Activated CD4-positive, alpha-beta T cell treated with anti-CD3 and anti-CD28 coated beads, Interleukin-2, amount 10 ng/mL, durations not matched to agents 7 days and 5 days (primary cell): ENCODE results near the gene MGMT. TPM values are rescaled to one million over a fixed set of nuclear protein-coding genes. Genes with fewer than 3 reads are reported as not detected.

Source experiments
- CTCF ChIA-PET: fragments of 350-600 bp; sonication (Branson Sonifier 250); formaldehyde crosslinking; loops from one replicate; lab custom pipeline; 2021; ENCODE audit warnings: antibody characterized with exemption; lab: Charles Lee
- POLR2A ChIA-PET: fragments of 350-600 bp; sonication (Branson Sonifier 250); formaldehyde crosslinking; loops from one replicate; lab custom pipeline; 2021; ENCODE audit warnings: antibody characterized with exemption; lab: Charles Lee
- DNase-seq: peaks from one replicate; pipeline ENCODE4 v3.0.0-alpha.2; 2020
- H3K27ac Mint-ChIP-seq: one replicate; pipeline ENCODE4 v1.8.0; 2021; ENCODE audit warnings: mild to moderate bottlenecking, moderate library complexity, mixed read lengths
- H3K27me3 Mint-ChIP-seq: one replicate; pipeline ENCODE4 v1.8.0; 2021; ENCODE audit warnings: mixed read lengths
- H3K36me3 Mint-ChIP-seq: one replicate; pipeline ENCODE4 v1.8.0; 2021; ENCODE audit warnings: low read depth, mixed read lengths
- H3K4me1 Mint-ChIP-seq: one replicate; pipeline ENCODE4 v1.8.0; 2021; ENCODE audit warnings: mixed read lengths
- H3K4me3 Mint-ChIP-seq: one replicate; pipeline ENCODE4 v1.8.0; 2021; ENCODE audit warnings: mild to moderate bottlenecking, moderate library complexity, mixed read lengths
- H3K9me3 Mint-ChIP-seq: one replicate; pipeline ENCODE4 v1.8.0; 2021; ENCODE audit warnings: mixed read lengths
- total RNA-seq, 2 experiments: library from RNA; stranded (reverse); gene quantifications; one replicate each; pipeline ENCODE4 v1.2.3, GENCODE V29; 2021

The MGMT gene
- total RNA-seq, 2 experiments from 2014 or later = 17.6 to 19.3 TPM

- Mint-ChIP-seq H3K4me3 (no peak overlapping the region), H3K9me3 (peaks cover 33% of the 10 kb centered on the region), H3K36me3 (no peaks in the 10 kb centered on the region), H3K4me1 (no peaks in the 10 kb centered on the region), H3K27ac (no peak overlapping the region), H3K27me3 (no peaks in the 10 kb centered on the region)
- DNase-seq = no peak
- POLR2A ChIA-PET = no interaction called here
- CTCF ChIA-PET = no interaction called here
Observed at GRCh38 chr10:129788215-129788614, 321.2 kb downstream of the MGMT start.

GRCh38 chr10:129790715-129791446 is 323.8 kb downstream of the MGMT start:
- H3K27ac Mint-ChIP-seq = no peak overlapping the region
- ChIA-PET POLR2A (no interaction called here), CTCF (no interaction called here)
- H3K9me3 Mint-ChIP-seq = peaks cover 29% of the 10 kb centered on the region
- H3K4me1 Mint-ChIP-seq = no peaks in the 10 kb centered on the region
- no peak for DNase-seq
- no peaks in the 10 kb centered on the region for H3K36me3 Mint-ChIP-seq
- no peaks in the 10 kb centered on the region for H3K27me3 Mint-ChIP-seq
- H3K4me3 Mint-ChIP-seq = no peak overlapping the region

- no peaks in the 10 kb centered on the region for H3K27me3 Mint-ChIP-seq
- no peak for DNase-seq
- no peak overlapping the region for H3K4me3 Mint-ChIP-seq
- no peaks in the 10 kb centered on the region for H3K36me3 Mint-ChIP-seq
- H3K9me3 Mint-ChIP-seq = peaks cover 33% of the 10 kb centered on the region
- ChIA-PET CTCF (no interaction called here), POLR2A (no interaction called here)
- H3K27ac Mint-ChIP-seq = no peak overlapping the region
- H3K4me1 Mint-ChIP-seq = no peaks in the 10 kb centered on the region
Observed at GRCh38 chr10:129792141-129792540, 325.1 kb downstream of the MGMT start.

- Mint-ChIP-seq H3K27ac (no peak overlapping the region), H3K36me3 (no peaks in the 10 kb centered on the region), H3K27me3 (no peaks in the 10 kb centered on the region), H3K9me3 (peaks cover 28% of the 10 kb centered on the region), H3K4me1 (no peaks in the 10 kb centered on the region), H3K4me3 (no peak overlapping the region)
- no peak for DNase-seq
- POLR2A ChIA-PET = no interaction called here
- CTCF ChIA-PET = no interaction called here
Observed at GRCh38 chr10:129792864-129793263, 325.8 kb downstream of the MGMT start.

GRCh38 chr10:129793479-129793878 is 326.4 kb downstream of the MGMT start:
- CTCF ChIA-PET = no interaction called here
- POLR2A ChIA-PET = no interaction called here
- no peaks in the 10 kb centered on the region for H3K36me3 Mint-ChIP-seq
- no peaks in the 10 kb centered on the region for H3K4me1 Mint-ChIP-seq
- H3K9me3 Mint-ChIP-seq = peaks cover 32% of the 10 kb centered on the region
- H3K4me3 Mint-ChIP-seq = no peak overlapping the region
- H3K27me3 Mint-ChIP-seq = no peaks in the 10 kb centered on the region
- no peak overlapping the region for H3K27ac Mint-ChIP-seq
- no peak for DNase-seq

- no peak for DNase-seq
- peaks cover 33% of the 10 kb centered on the region for H3K9me3 Mint-ChIP-seq
- CTCF ChIA-PET = no interaction called here
- no peaks in the 10 kb centered on the region for H3K4me1 Mint-ChIP-seq
- no peaks in the 10 kb centered on the region for H3K27me3 Mint-ChIP-seq
- H3K36me3 Mint-ChIP-seq = no peaks in the 10 kb centered on the region
- POLR2A ChIA-PET = no interaction called here
- no peak overlapping the region for H3K4me3 Mint-ChIP-seq
- H3K27ac Mint-ChIP-seq = no peak overlapping the region
Observed at GRCh38 chr10:129793996-129794395, 327.0 kb downstream of the MGMT start.

GRCh38 chr10:129796710-129797420 is 329.8 kb downstream of the MGMT start:
- ChIA-PET POLR2A (no interaction called here), CTCF (no interaction called here)
- DNase-seq = no peak
- Mint-ChIP-seq H3K9me3 (peaks cover 21% of the 10 kb centered on the region), H3K36me3 (no peaks in the 10 kb centered on the region), H3K27me3 (no peaks in the 10 kb centered on the region), H3K4me3 (no peak overlapping the region), H3K4me1 (no peaks in the 10 kb centered on the region), H3K27ac (no peak overlapping the region)

- Mint-ChIP-seq H3K27ac (no peak overlapping the region), H3K4me3 (no peak overlapping the region), H3K27me3 (no peaks in the 10 kb centered on the region), H3K36me3 (no peaks in the 10 kb centered on the region), H3K9me3 (peaks cover 35% of the 10 kb centered on the region), H3K4me1 (no peaks in the 10 kb centered on the region)
- DNase-seq = no peak
- ChIA-PET CTCF (no interaction called here), POLR2A (no interaction called here)
Observed at GRCh38 chr10:129799942-129800341, 332.9 kb downstream of the MGMT start.

- Mint-ChIP-seq H3K4me3 (no peak overlapping the region), H3K36me3 (no peaks in the 10 kb centered on the region), H3K4me1 (no peaks in the 10 kb centered on the region), H3K27ac (no peak overlapping the region), H3K9me3 (peaks cover 36% of the 10 kb centered on the region), H3K27me3 (no peaks in the 10 kb centered on the region)
- no peak for DNase-seq
- ChIA-PET POLR2A (no interaction called here), CTCF (no interaction called here)
Observed at GRCh38 chr10:129800796-129801340, 333.8 kb downstream of the MGMT start.

GRCh38 chr10:129807211-129807610 is 340.2 kb downstream of the MGMT start:
- ChIA-PET POLR2A (no interaction called here), CTCF (no interaction called here)
- Mint-ChIP-seq H3K4me3 (no peak overlapping the region), H3K27ac (no peak overlapping the region), H3K4me1 (no peaks in the 10 kb centered on the region), H3K9me3 (peaks cover 20% of the 10 kb centered on the region), H3K36me3 (no peaks in the 10 kb centered on the region), H3K27me3 (no peaks in the 10 kb centered on the region)
- no peak for DNase-seq

GRCh38 chr10:129808092-129808983 is 341.3 kb downstream of the MGMT start:
- Mint-ChIP-seq H3K4me1 (no peaks in the 10 kb centered on the region), H3K9me3 (peaks cover 16% of the 10 kb centered on the region), H3K36me3 (no peaks in the 10 kb centered on the region), H3K27ac (no peak overlapping the region), H3K27me3 (no peaks in the 10 kb centered on the region), H3K4me3 (no peak overlapping the region)
- no peak for DNase-seq
- ChIA-PET POLR2A (no interaction called here), CTCF (no interaction called here)

GRCh38 chr10:129809431-129809830 is 342.4 kb downstream of the MGMT start:
- no peak overlapping the region for H3K4me3 Mint-ChIP-seq
- H3K9me3 Mint-ChIP-seq = peaks cover 6% of the 10 kb centered on the region
- H3K27ac Mint-ChIP-seq = no peak overlapping the region
- H3K27me3 Mint-ChIP-seq = no peaks in the 10 kb centered on the region
- ChIA-PET CTCF (no interaction called here), POLR2A (no interaction called here)
- DNase-seq = no peak
- no peaks in the 10 kb centered on the region for H3K4me1 Mint-ChIP-seq
- no peaks in the 10 kb centered on the region for H3K36me3 Mint-ChIP-seq

GRCh38 chr10:129809841-129810240 is 342.8 kb downstream of the MGMT start:
- H3K9me3 Mint-ChIP-seq = peaks cover 5% of the 10 kb centered on the region
- no peaks in the 10 kb centered on the region for H3K36me3 Mint-ChIP-seq
- no peak for DNase-seq
- no peak overlapping the region for H3K27ac Mint-ChIP-seq
- ChIA-PET POLR2A (no interaction called here), CTCF (no interaction called here)
- H3K4me3 Mint-ChIP-seq = no peak overlapping the region
- H3K27me3 Mint-ChIP-seq = no peaks in the 10 kb centered on the region
- H3K4me1 Mint-ChIP-seq = no peaks in the 10 kb centered on the region
